ENCODE results near the gene PLCH2.
A peak's percentile ranks its signal among the peaks of the same experiment; 100 is the strongest.
"Not testable (repeated sequence)": the region's sequence is repeated elsewhere in the genome, so short reads cannot be mapped to it uniquely, and the experiment has no call there.

Gene PLCH2

GRCh38 chr1:2552189-2552588 is 76.1 kb downstream of the PLCH2 start:
- no peak for TF ChIP-seq CTCF (IDR thresholded peaks at IDR 0.05; ENCODE audit: insufficient read depth, low read length, poor library complexity, severe bottlenecking)
- Histone ChIP-seq H3K4me3 (replicated peaks; ENCODE audit: low read depth, low read length) (no peak overlapping the region), H3K27me3 (replicated peaks; ENCODE audit: control insufficient read depth, insufficient read depth, low read length) (no peaks in the 10 kb centered on the region), H3K36me3 (ENCODE audit: control insufficient read depth, insufficient read depth, low read length) (no peaks in the 10 kb centered on the region)
- DNase-seq (ENCODE audit: extremely low read depth, insufficient read length): no peak

GRCh38 chr1:2553076-2553475 is 77.0 kb downstream of the PLCH2 start:
- H3K36me3 ChIP-seq (ENCODE audit: control insufficient read depth, insufficient read depth, low read length); DNase-seq (ENCODE audit: extremely low read depth, insufficient read length); H3K4me3 ChIP-seq (replicated peaks; ENCODE audit: low read depth, low read length); H3K27me3 ChIP-seq (replicated peaks; ENCODE audit: control insufficient read depth, insufficient read depth, low read length): not testable (repeated sequence)

GRCh38 chr1:2553871-2554620 is 78.0 kb downstream of the PLCH2 start:
- no peak for DNase-seq (ENCODE audit: extremely low read depth, insufficient read length)
- TF ChIP-seq CTCF (IDR thresholded peaks at IDR 0.05; ENCODE audit: insufficient read depth, low read length, poor library complexity, severe bottlenecking): no peak
- H3K36me3 ChIP-seq (ENCODE audit: control insufficient read depth, insufficient read depth, low read length): peaks cover 12% of the 10 kb centered on the region
- no peaks in the 10 kb centered on the region for H3K27me3 ChIP-seq (replicated peaks; ENCODE audit: control insufficient read depth, insufficient read depth, low read length)
- no peak overlapping the region for H3K4me3 ChIP-seq (replicated peaks; ENCODE audit: low read depth, low read length)

- peak; percentile 85 for TF ChIP-seq CTCF (IDR thresholded peaks at IDR 0.05; ENCODE audit: insufficient read depth, low read length, poor library complexity, severe bottlenecking)
- DNase-seq (ENCODE audit: extremely low read depth, insufficient read length): peak; percentile 68
- Histone ChIP-seq H3K36me3 (ENCODE audit: control insufficient read depth, insufficient read depth, low read length) (peaks cover 17% of the 10 kb centered on the region), H3K4me3 (replicated peaks; ENCODE audit: low read depth, low read length) (peak overlapping the region; percentile 91), H3K27me3 (replicated peaks; ENCODE audit: control insufficient read depth, insufficient read depth, low read length) (no peaks in the 10 kb centered on the region)
Measured at GRCh38 chr1:2554621-2555387, 78.7 kb downstream of the PLCH2 start.
